H1 (cell line): ENCODE data around the gene SULT2B1. TPM values are rescaled to one million over a fixed set of nuclear protein-coding genes. Genes with fewer than 3 reads are reported as not detected.
A peak's percentile ranks its signal among the peaks of the same experiment; 100 is the strongest.

ENCODE experiments used
- BACH1 ChIP-seq: IDR thresholded peaks from 2 replicates; pipeline ENCODE4 v1.6.1; 2012; ENCODE audit warnings: low read length, improper control_type of control experiment
- BRCA1 ChIP-seq: IDR thresholded peaks from 2 replicates; pipeline ENCODE4 v1.6.1; 2012; ENCODE audit warnings: low read depth, low read length, improper control_type of control experiment
- CHD1 ChIP-seq: IDR thresholded peaks from 2 replicates; pipeline ENCODE4 v1.6.1; 2012; ENCODE audit warnings: low read depth, low read length, improper control_type of control experiment
- CHD2 ChIP-seq: IDR thresholded peaks from 2 replicates; pipeline ENCODE4 v1.6.1; 2012; ENCODE audit warnings: low read length, improper control_type of control experiment
- EGR1 ChIP-seq: IDR thresholded peaks from 2 replicates; pipeline ENCODE4 v1.6.1; 2011; ENCODE audit warnings: low read depth, low read length, borderline replicate concordance
- FOSL1 ChIP-seq: IDR thresholded peaks from 2 replicates; pipeline ENCODE4 v1.6.1; 2011; ENCODE audit warnings: mild to moderate bottlenecking, low read depth, low read length, moderate library complexity; ENCODE audit not compliant: insufficient read depth
- JUN ChIP-seq: IDR thresholded peaks from 2 replicates; pipeline ENCODE4 v1.6.1; 2011; ENCODE audit warnings: low read depth, mild to moderate bottlenecking, improper control_type of control experiment, low read length
- JUND ChIP-seq: IDR thresholded peaks from 2 replicates; pipeline ENCODE4 v1.6.1; 2011; ENCODE audit warnings: mild to moderate bottlenecking, improper control_type of control experiment, low read length
- KDM4A ChIP-seq: IDR thresholded peaks from one replicate; pipeline ENCODE4 v1.7.1; 2012; ENCODE audit warnings: low read depth, mild to moderate bottlenecking, moderate library complexity, low read length, inconsistent platforms; ENCODE audit not compliant: severe bottlenecking
- MAFK ChIP-seq: IDR thresholded peaks from 2 replicates; pipeline ENCODE4 v1.6.1; 2012; ENCODE audit warnings: low read depth, mild to moderate bottlenecking, improper control_type of control experiment, low read length
- POU5F1 ChIP-seq: IDR thresholded peaks from 2 replicates; pipeline ENCODE4 v1.6.1; 2011; ENCODE audit warnings: low read depth, mild to moderate bottlenecking, low read length, moderate library complexity
- RNF2 ChIP-seq: fragments of 200-900, 300-1000 bp; sonication (generic); IDR thresholded peaks from 2 replicates; pipeline ENCODE4 v1.7.1; 2016; ENCODE audit warnings: borderline replicate concordance, low read depth, mild to moderate bottlenecking, antibody characterized with exemption, low read length; ENCODE audit not compliant: poor library complexity, severe bottlenecking; ENCODE audit errors: missing control alignments
- RXRA ChIP-seq: IDR thresholded peaks from 2 replicates; pipeline ENCODE4 v1.6.1; 2011; ENCODE audit warnings: low read depth, mild to moderate bottlenecking, low read length, moderate library complexity; ENCODE audit not compliant: insufficient read depth
- SIN3A ChIP-seq, 2 experiments: IDR thresholded peaks in 1 of 2; conservative IDR thresholded peaks in 1 of 2; 2 replicates each; pipeline ENCODE4 v1.6.1; 2011 to 2012; ENCODE audit warnings: low read length in 2 of 2, improper control_type of control experiment in 1 of 2, low read depth in 1 of 2, mild to moderate bottlenecking in 1 of 2
- SIX5 ChIP-seq: IDR thresholded peaks from 2 replicates; pipeline ENCODE4 v1.6.1; 2011; ENCODE audit warnings: mild to moderate bottlenecking, low read depth, low read length
- SP4 ChIP-seq: IDR thresholded peaks from 2 replicates; pipeline ENCODE4 v1.6.1; 2012; ENCODE audit warnings: low read length, inconsistent platforms
- SUZ12 ChIP-seq: fragments of 200-600 bp; sonication (generic); IDR thresholded peaks from 2 replicates; pipeline ENCODE4 v1.6.1; 2012; ENCODE audit warnings: mild to moderate bottlenecking, inconsistent platforms, low read length, moderate library complexity, mixed read lengths
- TBP ChIP-seq: IDR thresholded peaks from 2 replicates; pipeline ENCODE4 v1.6.1; 2011; ENCODE audit warnings: low read depth, low read length, improper control_type of control experiment
- TEAD4 ChIP-seq: IDR thresholded peaks from 2 replicates; pipeline ENCODE4 v1.6.1; 2012; ENCODE audit warnings: low read depth, low read length, inconsistent platforms, mixed read lengths
- YY1 ChIP-seq: IDR thresholded peaks from 2 replicates; pipeline ENCODE4 v1.6.1; 2011; ENCODE audit warnings: low read depth, mild to moderate bottlenecking, low read length
- polyA plus RNA-seq, 7 experiments: library from polyadenylated mRNA; depleted of rRNA in 3 of 7; stranded (reverse) in 5 of 7; unstranded in 2 of 7; fragments of >200 nt in 5 of 7; fragments of 200-250 nt in 2 of 7; gene quantifications; 1 replicate in 5 of 7; 2 replicates in 1 of 7; 4 replicates in 1 of 7; pipeline versions ENCODE4 v1.2.1 to v1.2.3, GENCODE V29; 2011 to 2013; ENCODE audit warnings: missing spikeins in 2 of 7, mixed read lengths in 2 of 7
- total RNA-seq: library from RNA; stranded (reverse); fragmentation: NEBNext Ultra II Directional; extraction: Animal tissue kit (Norgen Biotek cat#: 25700); gene quantifications from 2 replicates; pipeline ENCODE4 v1.2.1, GENCODE V29; 2021

Gene SULT2B1
- total and polyA plus RNA-seq, 2 of the 8 experiments (the other 6 are each of a cell fraction or from before 2014, with no cell fraction given): 1.5 to 2.6 TPM

DNA sequence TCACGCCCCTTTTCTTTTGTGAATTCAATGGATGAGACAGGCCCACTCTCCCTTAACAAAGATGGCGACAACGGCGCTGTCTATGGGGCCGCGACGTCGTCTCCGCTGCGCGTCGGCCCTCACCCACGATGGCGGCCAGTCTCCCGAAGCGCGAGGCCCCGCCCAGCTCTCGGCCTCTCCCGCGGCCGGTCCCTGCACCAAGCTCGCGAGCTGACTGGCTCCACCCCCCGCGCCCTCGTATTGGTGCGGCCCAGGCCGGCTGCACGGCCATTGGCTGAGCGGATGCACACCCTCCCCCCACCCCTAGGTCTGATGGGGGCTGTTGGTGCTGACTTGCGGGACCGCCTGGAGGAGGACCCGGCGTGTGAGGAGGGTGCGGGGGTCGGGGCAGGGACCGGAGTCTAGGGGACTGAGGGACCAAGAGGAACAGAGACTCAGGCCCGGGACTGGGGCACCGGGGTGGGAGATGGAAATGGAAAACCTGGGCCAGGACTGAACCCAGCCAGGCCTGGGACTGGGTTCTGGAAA is 72.2 kb downstream of the SULT2B1 start (continued):
- TF ChIP-seq TBP (no peak; the same call in 1 of the 2 replicates), SIN3A (conservative IDR thresholded peaks at IDR 0.05 in 1 of 2, IDR thresholded peaks at IDR 0.05 in 1 of 2; ENCODE audit: low read depth in 1 of 2, low read length in 2 of 2) (peak in 1 of 2 experiments; percentile 16; a peak in 1 of 4 replicates), TEAD4 (no peak), YY1 (peak; percentile 100), RXRA (no peak), SUZ12 (no peak), POU5F1 (no peak), BRCA1 (peak; percentile 44; the same call in 1 of the 2 replicates), JUND (no peak), JUN (no peak), SIX5 (peak; percentile 46), CHD1 (no peak), EGR1 (no peak), RNF2 (no peak), MAFK (no peak), CHD2 (peak; percentile 74), SP4 (0 out of 2 replicates have a peak, but pooled peaks have one; percentile 76), BACH1 (no peak; the same call in 1 of the 2 replicates), KDM4A (peak; percentile 32), FOSL1 (no peak)
